Measurements from ENCODE around the gene LTBP4. TPM values are rescaled to one million over a fixed set of nuclear protein-coding genes. Genes with fewer than 3 reads are reported as not detected.

The LTBP4 gene
- total and polyA plus RNA-seq, 2 donors (not counting 1 experiment from before 2014, with no cell fraction given): 81.2 to 105 TPM

DNA sequence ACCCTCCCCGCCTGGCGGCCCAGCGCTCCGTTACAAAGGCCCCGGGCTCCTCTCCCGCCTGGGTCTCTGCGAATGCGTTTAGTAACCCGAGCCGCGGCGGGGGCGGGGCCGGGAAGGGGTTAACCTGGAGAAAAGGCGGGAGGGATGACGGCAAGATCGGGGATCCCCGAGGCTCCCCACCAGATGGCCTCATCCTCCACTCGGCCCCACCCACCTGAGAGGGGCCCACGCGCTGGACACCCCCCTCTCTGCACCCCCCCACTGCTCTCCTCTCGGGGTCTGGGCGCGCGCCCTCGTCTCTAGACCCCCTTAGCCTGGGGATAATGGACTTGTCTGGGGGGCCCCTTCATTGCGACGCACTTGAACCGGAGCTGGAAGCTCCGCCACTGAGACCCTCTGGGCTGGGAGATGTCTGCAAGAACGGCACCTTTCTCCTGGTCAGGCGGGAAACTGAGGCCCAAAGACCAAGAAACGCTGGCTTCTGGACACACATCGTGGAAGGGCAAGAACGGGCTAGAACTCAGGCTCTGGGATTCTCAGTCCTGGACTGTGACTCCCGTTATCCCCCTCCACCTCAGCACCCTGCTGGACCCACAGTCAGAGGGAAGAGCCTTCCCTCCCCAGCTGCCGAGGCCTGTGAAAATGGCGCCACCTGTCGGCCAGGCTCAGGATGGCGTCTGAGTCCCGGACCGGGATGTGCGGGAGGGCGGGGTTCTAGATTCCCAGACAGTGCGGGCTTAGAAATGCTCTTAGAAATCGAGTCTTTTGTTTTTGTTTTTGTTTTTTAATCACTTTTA, 2.9 kb upstream of the LTBP4 start:
- peaks cover 35% of the 10 kb centered on the region for H3K27me3 Mint-ChIP-seq
- Histone ChIP-seq H3K79me2 (ENCODE audit: control insufficient read depth, insufficient read depth, low read length) (no peaks in the 10 kb centered on the region), H3K9ac (ENCODE audit: low read length) (peak overlapping the region; percentile 10), H3K9me3 (ENCODE audit: control extremely low read depth in 1 of 3, control insufficient read depth in 2 of 3, insufficient read depth in 1 of 3, low read length in 2 of 3) (peaks cover 0 to 22% (median 0%) of the 10 kb centered on the region in 3 donors), H3K4me1 (ENCODE audit: control insufficient read depth in 2 of 2, insufficient read depth in 2 of 2, low read length in 2 of 2) (peaks cover 59 to 65% of the 10 kb centered on the region in 2 donors), H2AFZ (ENCODE audit: insufficient read depth, low read depth, low read length, poor library complexity, severe bottlenecking) (no peak overlapping the region), H3K36me3 (replicated peaks in 1 of 2; ENCODE audit: control extremely low read depth in 1 of 2, control insufficient read depth in 1 of 2, extremely low read depth in 1 of 2, insufficient read depth in 2 of 2, low read length in 1 of 2) (no peaks in the 10 kb centered on the region), H4K20me1 (ENCODE audit: control insufficient read depth, insufficient read depth, low read length, poor library complexity, severe bottlenecking) (no peaks in the 10 kb centered on the region), H3K4me2 (replicated peaks; ENCODE audit: low read depth, low read length, poor library complexity, severe bottlenecking) (peak overlapping the region; percentile 56), H3K27ac (ENCODE audit: low read length in 2 of 2) (no peak overlapping the region), H3K4me3 (ENCODE audit: control extremely low read depth in 1 of 5, extremely low read depth in 1 of 5, insufficient read depth in 1 of 5, low read depth in 2 of 5, low read length in 4 of 5) (no peak overlapping the region), H3K27me3 (replicated peaks in 1 of 4; ENCODE audit: control extremely low read depth in 1 of 4, control insufficient read depth in 3 of 4, insufficient read depth in 4 of 4, low read length in 3 of 4) (peaks cover 0 to 69% (median 40%) of the 10 kb centered on the region in 4 experiments)
- peak; percentile 98 for TF ChIP-seq CTCF (IDR thresholded peaks at IDR 0.05)
- TF ChIP-seq EZH2 (IDR thresholded peaks at IDR 0.05; ENCODE audit: borderline replicate concordance, insufficient read depth, low read depth, low read length, poor library complexity, severe bottlenecking): peak; percentile 17
- peak overlapping the region; percentile 61 for H3K4me3 Mint-ChIP-seq
- peak; percentile 87 for DNase-seq
- POLR2A ChIA-PET: interaction anchor here (1.3 kb wide), 1 partner anchor 28 kb away, joined by 3 read pairs; no protein-coding TSS in a partner anchor
- H3K27ac Mint-ChIP-seq: peak overlapping the region; percentile 32
- ATAC-seq (ENCODE audit: low read depth): peak; percentile 60
- H3K9me3 Mint-ChIP-seq (ENCODE audit: insufficient read depth): no peaks in the 10 kb centered on the region
- peaks cover 45% of the 10 kb centered on the region for H3K4me1 Mint-ChIP-seq
- CTCF ChIA-PET: interaction anchor here (0.9 to 4.9 kb wide), 11 partner anchors 11 to 459 kb away, joined by 3 to 32 read pairs (median 8); no protein-coding TSS in a partner anchor
- intact Hi-C loops (cut with micrococcal nuclease): loop anchor here (1.0 kb wide), 3 partner anchors 22 to 69 kb away; partner anchors contain the start of gene SHKBP1
- WGBS (ENCODE audit: insufficient coverage): 4% methylated on average over 29 of the region's 46 CpGs
